Lower leg skin (tissue), 3 donors: Measurements from ENCODE around the gene MCF2L2.

Experiments used
- CTCF ChIP-seq, 3 donors: fragments of 450-650 bp; IDR thresholded peaks; one replicate each; pipeline ENCODE4 v1.5.1; 2016; ENCODE audit warnings: antibody characterized with exemption in 3 of 3, mild to moderate bottlenecking in 3 of 3, moderate library complexity in 2 of 3
- POLR2A ChIP-seq, 2 donors: fragments of 450-650 bp; IDR thresholded peaks; one replicate each; pipeline ENCODE4 v1.6.1; 2016 to 2017; ENCODE audit warnings: antibody characterized with exemption in 2 of 2, mild to moderate bottlenecking in 1 of 2, moderate library complexity in 1 of 2

DNA sequence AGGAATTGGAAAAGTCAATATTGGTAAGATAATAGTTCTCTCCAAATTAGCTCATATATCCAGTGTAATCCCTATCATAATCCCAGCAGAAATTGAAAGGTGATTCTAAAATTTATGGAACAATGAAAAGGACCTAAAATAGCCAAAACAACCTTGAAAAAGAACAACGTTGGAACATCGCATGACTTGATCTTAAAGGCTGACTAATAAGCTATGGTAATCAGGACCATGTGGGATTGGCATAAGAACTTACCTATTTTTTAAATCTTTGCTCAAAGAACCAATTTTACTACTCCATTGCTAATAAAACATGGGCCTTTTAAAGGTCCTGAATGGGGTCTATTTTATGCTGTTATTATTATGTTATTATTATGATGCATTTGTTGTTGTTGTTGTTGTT is 134.5 kb downstream of the MCF2L2 start:
- no peak for TF ChIP-seq CTCF (IDR thresholded peaks at IDR 0.05)
- TF ChIP-seq POLR2A (IDR thresholded peaks at IDR 0.05) = no peak
